ENCODE measurements around the gene METTL15.

GRCh38 chr11:28092786-28093185, 15.4 kb upstream of the METTL15 start:
- no peak for TF ChIP-seq POLR2A (IDR thresholded peaks at IDR 0.05)
- no peak for TF ChIP-seq CTCF (IDR thresholded peaks at IDR 0.05)
